HG03521 (cell line): ENCODE data around the gene GSE1.

Experiments
- ATAC-seq: cut with Tn5 transposase; IDR thresholded peaks from one replicate; pipeline ENCODE4 v1.9.1; 2021; ENCODE audit warnings: mild to moderate bottlenecking, moderate library complexity; ENCODE audit not compliant: unreplicated experiment

The GSE1 gene

DNA sequence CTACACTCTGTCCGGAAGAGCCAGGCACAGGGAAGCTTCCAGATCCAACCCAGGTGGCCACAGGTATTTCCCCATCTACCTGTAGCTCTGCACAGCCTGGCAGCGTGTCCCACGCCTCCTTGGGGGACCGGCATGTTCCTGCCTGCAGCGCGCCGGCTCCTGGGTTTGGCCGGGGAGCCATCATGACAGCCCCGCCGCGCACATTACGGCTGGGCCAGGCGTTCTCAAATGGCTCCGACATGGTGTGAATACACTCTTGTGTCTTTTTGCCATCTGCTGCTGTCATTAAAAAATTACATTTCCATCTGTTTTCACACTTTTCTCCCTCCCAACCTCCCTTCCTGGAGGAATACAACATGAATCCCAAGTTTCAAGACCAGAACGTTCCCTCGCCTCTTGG is 83.7 kb downstream of the GSE1 start:
- ATAC-seq, result no peak

GRCh38 chr16:85697431-85697830 is 84.3 kb downstream of the GSE1 start:
- ATAC-seq, result no peak

DNA sequence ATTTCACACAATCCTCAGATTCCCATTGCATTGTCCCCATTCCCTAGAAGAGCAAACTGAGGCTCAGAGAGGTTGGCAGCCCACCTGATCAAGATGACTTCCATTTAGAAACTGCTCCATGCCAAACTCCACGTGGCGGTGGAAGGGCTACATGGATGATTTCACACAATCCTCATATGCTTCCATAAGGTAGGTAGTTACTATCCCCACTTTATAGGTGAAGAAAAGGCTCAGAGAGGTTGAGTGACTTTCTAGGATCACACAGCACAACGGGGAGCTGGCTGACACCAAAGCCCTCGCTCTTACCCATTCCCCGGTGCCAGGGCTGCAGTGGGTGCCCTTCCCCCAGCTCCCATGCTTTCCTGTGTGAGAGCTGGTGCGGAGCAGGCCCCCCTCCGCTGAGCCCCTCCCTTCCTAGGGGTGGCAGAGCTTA is 85.4 kb downstream of the GSE1 start:
- ATAC-seq, result no peak

GRCh38 chr16:85698935-85699558 is 85.9 kb downstream of the GSE1 start:
- no peak for ATAC-seq

GRCh38 chr16:85699628-85700027 is 86.5 kb downstream of the GSE1 start:
- ATAC-seq, result no peak

DNA sequence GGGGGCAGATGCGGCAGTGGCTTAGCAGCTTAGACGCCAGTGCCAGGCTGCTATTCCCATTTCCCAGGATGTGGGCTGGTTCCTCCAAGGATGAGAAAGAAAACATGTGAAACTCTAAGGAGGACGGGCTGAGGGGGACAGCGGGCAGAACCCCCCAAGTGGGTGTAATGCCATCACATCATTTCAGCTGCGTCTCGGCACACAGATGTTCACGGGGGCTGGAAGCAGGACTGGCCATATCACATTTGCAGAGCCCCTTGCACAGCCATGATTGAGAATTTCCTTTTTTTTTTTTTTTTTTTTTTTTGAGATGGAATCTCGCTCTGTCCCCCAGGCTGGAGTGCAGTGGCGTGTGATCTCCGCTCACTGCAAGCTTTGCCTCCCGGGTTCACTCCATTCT is 90.9 kb downstream of the GSE1 start:
- no peak for ATAC-seq

- no peak for ATAC-seq
These were observed 92.1 kb downstream of the GSE1 start for GRCh38 chr16:85704900-85705846.

GRCh38 chr16:85706449-85707034 is 93.4 kb downstream of the GSE1 start:
- ATAC-seq, result no peak

- no peak for ATAC-seq
These were observed 94.5 kb downstream of the GSE1 start for GRCh38 chr16:85707528-85708095.

DNA sequence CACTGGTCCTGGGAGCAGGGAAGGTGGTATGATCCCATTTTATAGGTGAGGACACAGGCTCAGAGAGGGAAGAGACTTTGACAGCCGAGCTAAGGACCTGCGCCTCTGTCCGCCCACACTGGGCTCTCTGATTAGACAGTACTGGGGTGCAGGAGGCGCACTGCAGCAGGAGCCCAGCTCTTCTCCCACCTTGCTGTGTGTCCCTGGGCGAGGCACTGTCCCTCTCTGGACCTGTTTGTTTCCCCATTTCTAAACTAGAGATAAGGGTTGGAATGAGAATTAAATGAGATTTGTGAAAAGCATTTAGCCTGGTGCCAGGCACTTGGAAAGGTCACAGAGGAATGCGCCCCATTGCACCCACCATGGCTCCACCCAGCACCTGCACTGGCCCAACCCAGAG is 95.2 kb downstream of the GSE1 start:
- ATAC-seq, result no peak

DNA sequence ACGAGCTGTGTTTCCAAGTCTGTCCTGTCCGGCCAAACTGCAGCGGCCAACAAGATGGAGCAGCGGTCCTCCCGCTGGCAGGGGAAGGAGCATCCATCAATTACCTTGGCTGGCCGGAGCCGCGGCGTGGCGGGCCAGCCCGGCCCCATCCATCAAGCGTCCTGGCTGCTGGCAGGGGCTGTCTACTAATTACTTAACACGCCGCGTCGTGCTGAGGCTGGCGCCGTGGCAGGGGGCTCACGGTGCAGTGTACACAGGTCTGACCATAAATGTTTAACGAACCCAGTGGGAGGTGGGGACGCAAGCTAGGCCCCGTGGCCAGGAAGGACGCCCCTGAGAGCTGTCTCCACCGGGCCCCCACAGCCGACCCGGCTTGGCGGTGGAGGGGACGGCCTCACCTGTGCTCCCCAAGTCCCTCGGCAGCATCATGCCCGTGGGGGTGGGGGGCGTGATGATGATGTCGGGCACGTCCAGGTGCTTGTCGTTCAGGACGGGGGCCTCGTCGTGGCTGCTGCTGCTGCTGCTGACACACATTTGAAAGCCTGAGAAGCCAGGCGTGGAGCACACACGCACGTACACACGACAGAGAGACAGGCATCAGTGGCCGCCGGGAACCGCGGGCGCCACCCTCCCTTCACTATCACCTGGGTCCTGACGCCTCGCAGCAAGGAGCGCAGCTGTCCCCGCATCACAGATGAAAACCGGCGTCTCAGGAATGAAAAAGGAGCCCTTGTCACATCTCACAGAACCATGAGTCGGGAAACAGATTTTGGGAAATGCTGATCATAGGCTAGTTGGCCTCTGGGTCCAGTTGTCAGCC is 96.9 kb downstream of the GSE1 start:
- no peak for ATAC-seq

DNA sequence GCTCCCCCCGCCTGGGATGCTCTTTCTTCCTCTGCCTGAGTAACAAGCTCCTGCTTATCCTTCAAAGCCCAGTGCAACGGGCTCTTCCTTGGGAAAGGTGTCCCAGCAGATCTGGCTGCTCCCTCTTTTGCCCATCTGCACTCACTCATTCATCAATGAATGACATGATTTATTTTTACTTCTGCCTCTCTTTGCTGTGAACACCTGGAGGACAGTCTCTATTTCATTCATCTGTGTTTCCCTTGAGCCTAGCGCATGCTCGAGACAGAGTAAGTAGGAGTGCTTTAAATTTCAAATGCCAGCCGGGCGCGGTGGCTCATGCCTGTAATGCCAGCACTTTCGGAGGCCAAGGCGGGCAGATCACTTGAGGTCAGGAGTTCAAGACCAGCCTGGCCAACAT is 97.6 kb downstream of the GSE1 start:
- ATAC-seq, result no peak

- ATAC-seq, result no peak
These were observed 99.0 kb downstream of the GSE1 start for GRCh38 chr16:85711982-85712587.

- no peak for ATAC-seq
These were observed 99.7 kb downstream of the GSE1 start for GRCh38 chr16:85712801-85713200.

DNA sequence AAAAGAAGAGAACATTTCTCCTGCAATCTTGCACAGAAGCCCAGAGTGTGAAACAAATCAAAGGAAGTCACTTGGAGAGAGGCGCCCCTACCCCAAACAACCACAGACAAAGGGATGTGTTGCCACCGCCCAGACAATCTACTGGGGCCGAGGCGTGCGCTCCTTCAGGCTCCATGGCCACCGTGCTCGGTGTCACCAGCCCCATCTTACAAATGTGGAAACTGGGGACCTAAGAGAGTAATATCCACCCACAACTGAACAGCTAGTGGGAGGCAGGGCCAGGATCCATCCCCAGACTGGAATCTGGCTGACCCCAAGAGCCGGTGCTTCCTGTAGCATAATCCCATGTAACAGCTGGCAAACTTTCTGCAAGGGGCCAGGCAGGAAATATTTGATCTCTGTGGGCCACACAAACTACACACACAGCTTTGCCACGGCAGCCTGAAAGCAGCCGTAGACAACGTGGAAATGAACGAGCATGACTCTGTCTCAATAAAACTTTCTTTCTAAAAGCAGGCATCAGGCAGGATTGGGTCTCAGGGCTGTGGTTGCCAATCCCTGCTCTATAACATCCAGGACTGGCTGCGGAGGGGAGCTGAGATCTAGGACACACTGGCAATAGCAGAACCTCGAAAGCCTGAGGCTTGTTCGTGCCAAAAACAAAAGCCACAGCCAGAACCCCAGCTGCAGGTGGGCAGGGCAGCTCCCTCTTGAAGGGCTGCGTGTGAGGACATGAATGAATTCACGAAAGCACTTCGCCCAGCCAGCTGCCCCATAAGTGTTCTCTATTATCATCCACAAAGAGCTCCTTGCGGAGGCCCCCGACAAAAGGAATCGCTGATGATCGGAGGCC is 102.3 kb downstream of the GSE1 start:
- ATAC-seq, result no peak

DNA sequence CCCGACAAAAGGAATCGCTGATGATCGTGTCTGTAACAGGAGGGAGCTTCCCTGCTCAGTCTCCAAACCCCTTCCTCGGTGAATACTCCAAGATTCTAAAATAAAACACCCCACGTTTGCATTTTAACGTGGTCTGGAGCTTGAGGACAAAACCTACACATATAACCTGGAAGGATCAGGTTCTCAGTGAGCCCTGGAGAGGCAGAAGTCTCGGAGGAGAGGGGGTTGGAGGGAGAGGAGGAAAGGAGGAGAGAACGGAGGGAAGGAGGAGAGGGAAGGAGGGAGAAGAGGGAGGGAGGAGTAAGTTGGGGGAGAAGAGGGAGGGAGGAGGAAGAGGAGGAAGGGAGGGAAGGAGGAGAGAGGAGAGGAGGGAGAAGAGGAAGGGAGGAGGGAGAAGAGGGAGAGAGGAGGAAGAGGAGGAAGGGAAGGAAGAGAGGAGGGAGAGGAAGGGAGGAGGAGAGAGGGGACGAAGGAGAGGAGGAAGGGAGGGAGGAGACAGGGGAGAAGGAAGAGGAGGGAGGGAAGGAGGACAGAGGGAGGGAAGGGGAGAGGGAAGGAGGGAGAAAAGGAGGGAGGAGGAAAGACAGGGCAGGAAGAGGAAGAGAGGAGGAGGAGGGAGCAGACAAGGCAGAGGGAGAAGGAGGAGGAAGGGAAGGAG is 103.0 kb downstream of the GSE1 start:
- ATAC-seq, result no peak

GRCh38 chr16:85716680-85717038 is 103.5 kb downstream of the GSE1 start:
- no peak for ATAC-seq

DNA sequence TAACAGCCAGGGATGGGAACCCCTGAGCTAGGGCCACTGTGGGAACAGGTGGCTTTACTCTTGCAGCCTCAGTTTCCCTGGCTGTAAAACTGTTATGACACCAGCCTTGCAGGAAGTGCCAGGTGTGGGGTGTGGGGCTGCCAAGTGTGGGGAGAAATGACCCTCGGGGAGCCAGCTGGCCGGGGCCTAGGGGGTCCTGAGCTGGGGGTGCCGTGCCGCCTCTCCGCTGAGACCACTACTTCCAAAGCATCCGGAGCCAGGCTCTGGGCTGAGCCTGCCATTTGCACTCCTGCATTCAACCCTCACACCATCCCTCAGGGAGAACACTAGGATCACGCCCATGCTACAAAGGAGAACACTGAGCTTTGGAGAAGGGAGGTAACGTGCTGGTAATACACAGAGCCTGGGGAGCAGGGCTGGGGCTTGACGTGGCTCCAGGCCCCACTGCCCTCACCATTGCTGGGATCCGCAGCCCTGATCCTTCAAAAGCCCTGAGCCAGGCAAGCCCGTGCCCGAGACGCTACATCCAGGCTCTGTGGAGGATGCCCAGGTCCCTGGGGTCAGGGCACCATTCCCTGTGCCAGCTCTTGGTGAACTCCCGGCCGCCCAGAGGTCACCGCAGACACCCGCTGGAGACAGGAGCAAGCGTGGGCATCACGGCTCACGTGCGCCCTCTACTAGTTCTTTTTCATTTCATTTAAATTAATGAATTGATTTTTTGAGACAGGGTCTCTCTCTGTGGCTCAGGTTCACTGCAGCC is 104.5 kb downstream of the GSE1 start:
- no peak for ATAC-seq
